H1 (cell line): Measurements from ENCODE around the gene RGL3. TPM values are rescaled to one million over a fixed set of nuclear protein-coding genes. Genes with fewer than 3 reads are reported as not detected.

ENCODE experiments used
- CTCF ChIA-PET: fragments of 300-600 bp; sonication (Branson Sonifier 250); formaldehyde crosslinking; loops from one replicate; lab custom pipeline; 2021; ENCODE audit not compliant: partially characterized antibody; lab: Charles Lee
- POLR2A ChIA-PET: fragments of 300-600 bp; sonication (Branson Sonifier 250); formaldehyde crosslinking; loops from one replicate; lab custom pipeline; 2021; ENCODE audit warnings: inconsistent platforms; ENCODE audit not compliant: partially characterized antibody; lab: Charles Lee
- DNase-seq, 2 experiments: peaks; one replicate each; pipeline versions ENCODE4 v3.0.0 to v3.0.0-alpha.2; 2010 to 2022; ENCODE audit warnings: low spot score in 2 of 2, low read depth in 1 of 2, mixed read lengths in 1 of 2
- FAIRE-seq: peaks from 2 replicates; lab custom pipeline; 2011; peaks lifted over from hg19 to GRCh38; lab: Jason Lieb, UNC
- H2AFZ ChIP-seq: 2 replicates; pipeline ENCODE4 v1.8.1; 2012; ENCODE audit warnings: low read length, inconsistent platforms
- H2AK5ac ChIP-seq: 2 replicates; pipeline ENCODE4 v1.6.1; 2013; ENCODE audit warnings: low read depth, low read length
- H2BK120ac ChIP-seq: replicated peaks from 2 replicates; pipeline ENCODE3; 2013; ENCODE audit warnings: low read depth, low read length, inconsistent platforms
- H2BK12ac ChIP-seq: 2 replicates; pipeline ENCODE4 v1.6.1; 2013; ENCODE audit warnings: low read depth, low read length
- H2BK15ac ChIP-seq: 2 replicates; pipeline ENCODE4 v1.6.1; 2013; ENCODE audit warnings: low read length
- H2BK20ac ChIP-seq: 2 replicates; pipeline ENCODE4 v1.6.1; 2013; ENCODE audit warnings: low read length
- H2BK5ac ChIP-seq: 2 replicates; pipeline ENCODE4 v1.6.1; 2013; ENCODE audit warnings: low read depth, low read length
- H3K14ac ChIP-seq: 2 replicates; pipeline ENCODE4 v1.6.1; 2013; ENCODE audit warnings: inconsistent platforms; ENCODE audit not compliant: insufficient read length
- H3K18ac ChIP-seq: 2 replicates; pipeline ENCODE4 v1.6.1; 2013; ENCODE audit warnings: low read length; ENCODE audit errors: extremely low read depth
- H3K23ac ChIP-seq: 2 replicates; pipeline ENCODE4 v1.6.1; 2013; ENCODE audit warnings: inconsistent platforms; ENCODE audit not compliant: insufficient read length
- H3K23me2 ChIP-seq: 2 replicates; pipeline ENCODE4 v1.6.1; 2013; ENCODE audit warnings: low read depth, low read length
- H3K27ac ChIP-seq: 2 replicates; pipeline ENCODE4 v1.6.1; 2011; ENCODE audit warnings: low read depth, low read length, inconsistent platforms
- H3K27me3 ChIP-seq, 4 experiments: replicated peaks in 1 of 4; 1 replicate in 1 of 4; 2 replicates in 3 of 4; pipeline versions ENCODE4 v1.6.1 to v1.8.1; 2011 to 2013; ENCODE audit warnings: low read length in 3 of 4, mild to moderate bottlenecking in 3 of 4, inconsistent platforms in 2 of 4, mixed read lengths in 2 of 4, moderate library complexity in 1 of 4; ENCODE audit not compliant: control insufficient read depth in 3 of 4, insufficient read depth in 3 of 4; ENCODE audit errors: extremely low read depth in 1 of 4
- H3K36me3 ChIP-seq, 4 experiments: 2 replicates each; pipeline versions ENCODE4 v1.6.1 to v1.8.1; 2011 to 2013; ENCODE audit warnings: mild to moderate bottlenecking in 4 of 4, low read length in 3 of 4, moderate library complexity in 2 of 4, control low read depth in 1 of 4, inconsistent platforms in 1 of 4; ENCODE audit not compliant: insufficient read depth in 4 of 4, control insufficient read depth in 2 of 4
- H3K4ac ChIP-seq: replicated peaks from 2 replicates; pipeline ENCODE3; 2013; ENCODE audit warnings: low read length, low read depth, mixed read lengths, inconsistent platforms; ENCODE audit not compliant: insufficient read length
- H3K4me1 ChIP-seq, 4 experiments: replicated peaks in 1 of 4; 1 replicate in 1 of 4; 2 replicates in 3 of 4; pipeline versions ENCODE4 v1.6.1 to v1.8.1; 2011 to 2013; ENCODE audit warnings: low read length in 3 of 4, inconsistent platforms in 2 of 4, mixed read lengths in 1 of 4; ENCODE audit not compliant: insufficient read depth in 4 of 4, control insufficient read depth in 3 of 4
- H3K4me2 ChIP-seq, 2 experiments: 2 replicates each; pipeline versions ENCODE4 v1.6.1 to v1.8.1; 2011 to 2013; ENCODE audit warnings: low read depth in 2 of 2, low read length in 2 of 2, control low read depth in 1 of 2, inconsistent platforms in 1 of 2, mild to moderate bottlenecking in 1 of 2; ENCODE audit not compliant: insufficient read depth in 1 of 2
- H3K4me3 ChIP-seq, 4 experiments: fragments of 200-600, 300-600 bp in 1 of 4; sonication (generic), shearing (Covaris generic), sonication (Bioruptor Twin) in 1 of 4; 2 replicates each; pipeline versions ENCODE4 v1.5.1 to v1.8.1; 2011 to 2016; ENCODE audit warnings: low read length in 4 of 4, low read depth in 3 of 4, control low read depth in 2 of 4, inconsistent platforms in 2 of 4, mild to moderate bottlenecking in 2 of 4, mixed read lengths in 1 of 4, moderate library complexity in 1 of 4; ENCODE audit not compliant: insufficient read depth in 2 of 4; ENCODE audit errors: extremely low read depth in 1 of 4
- H3K56ac ChIP-seq: replicated peaks from 2 replicates; pipeline ENCODE3; 2013; ENCODE audit warnings: low read depth, mild to moderate bottlenecking, mixed read lengths, low read length, inconsistent platforms; ENCODE audit not compliant: insufficient read length
- H3K79me1 ChIP-seq: 2 replicates; pipeline ENCODE4 v1.6.1; 2013; ENCODE audit warnings: low read depth, low read length, control low read depth
- H3K79me2 ChIP-seq, 2 experiments: 2 replicates each; pipeline versions ENCODE4 v1.6.1 to v1.8.1; 2012 to 2013; ENCODE audit warnings: low read length in 2 of 2, mild to moderate bottlenecking in 2 of 2, inconsistent platforms in 1 of 2; ENCODE audit not compliant: insufficient read depth in 2 of 2, control insufficient read depth in 1 of 2
- H3K9ac ChIP-seq, 4 experiments: replicated peaks in 1 of 4; 1 replicate in 1 of 4; 2 replicates in 3 of 4; pipeline versions ENCODE4 v1.6.1 to v1.8.1; 2011 to 2013; ENCODE audit warnings: low read depth in 3 of 4, low read length in 3 of 4, control low read depth in 2 of 4, mild to moderate bottlenecking in 2 of 4, moderate library complexity in 2 of 4, inconsistent platforms in 1 of 4; ENCODE audit errors: extremely low read depth in 1 of 4
- H3K9me3 ChIP-seq, 2 experiments: 2 replicates each; pipeline versions ENCODE4 v1.6.1 to v1.8.1; 2012 to 2013; ENCODE audit warnings: mild to moderate bottlenecking in 2 of 2, moderate library complexity in 2 of 2, control low read depth in 1 of 2, inconsistent platforms in 1 of 2, low read depth in 1 of 2, low read length in 1 of 2, mixed read lengths in 1 of 2; ENCODE audit not compliant: insufficient read depth in 2 of 2
- H4K20me1 ChIP-seq, 2 experiments: replicated peaks in 1 of 2; 2 replicates each; pipeline versions ENCODE3 to v1.8.1; 2011 to 2013; ENCODE audit warnings: inconsistent platforms in 2 of 2, low read length in 2 of 2, mild to moderate bottlenecking in 1 of 2; ENCODE audit not compliant: insufficient read depth in 2 of 2, control insufficient read depth in 1 of 2
- H4K5ac ChIP-seq: 2 replicates; pipeline ENCODE4 v1.6.1; 2013; ENCODE audit warnings: low read length, low read depth, mixed read lengths, inconsistent platforms; ENCODE audit not compliant: insufficient read length
- H4K8ac ChIP-seq: 2 replicates; pipeline ENCODE4 v1.8.0; 2013; ENCODE audit warnings: mild to moderate bottlenecking, moderate library complexity, low read length, inconsistent platforms; ENCODE audit not compliant: insufficient read depth; ENCODE audit errors: extremely low read depth
- H4K91ac ChIP-seq: replicated peaks from 2 replicates; pipeline ENCODE3; 2013; ENCODE audit warnings: low read length, mixed read lengths, inconsistent platforms; ENCODE audit not compliant: insufficient read length
- CHD1 ChIP-seq: IDR thresholded peaks from 2 replicates; pipeline ENCODE4 v1.6.1; 2012; ENCODE audit warnings: low read depth, low read length, improper control_type of control experiment
- FOSL1 ChIP-seq: IDR thresholded peaks from 2 replicates; pipeline ENCODE4 v1.6.1; 2011; ENCODE audit warnings: mild to moderate bottlenecking, low read depth, low read length, moderate library complexity; ENCODE audit not compliant: insufficient read depth
- JUN ChIP-seq: IDR thresholded peaks from 2 replicates; pipeline ENCODE4 v1.6.1; 2011; ENCODE audit warnings: low read depth, mild to moderate bottlenecking, improper control_type of control experiment, low read length
- NANOG ChIP-seq: IDR thresholded peaks from 2 replicates; pipeline ENCODE4 v1.6.1; 2011; ENCODE audit warnings: low read length, low read depth, mild to moderate bottlenecking, inconsistent platforms; ENCODE audit not compliant: insufficient read depth, poor library complexity, severe bottlenecking
- POU5F1 ChIP-seq: IDR thresholded peaks from 2 replicates; pipeline ENCODE4 v1.6.1; 2011; ENCODE audit warnings: low read depth, mild to moderate bottlenecking, low read length, moderate library complexity
- RAD21 ChIP-seq, 2 experiments: IDR thresholded peaks in 1 of 2; conservative IDR thresholded peaks in 1 of 2; 2 replicates each; pipeline ENCODE4 v1.6.1; 2011; ENCODE audit warnings: low read depth in 2 of 2, low read length in 2 of 2, improper control_type of control experiment in 1 of 2, inconsistent platforms in 1 of 2, mild to moderate bottlenecking in 1 of 2, moderate library complexity in 1 of 2
- RNF2 ChIP-seq: fragments of 200-900, 300-1000 bp; sonication (generic); IDR thresholded peaks from 2 replicates; pipeline ENCODE4 v1.7.1; 2016; ENCODE audit warnings: borderline replicate concordance, low read depth, mild to moderate bottlenecking, antibody characterized with exemption, low read length; ENCODE audit not compliant: poor library complexity, severe bottlenecking; ENCODE audit errors: missing control alignments
- USF2 ChIP-seq: IDR thresholded peaks from 2 replicates; pipeline ENCODE4 v1.6.1; 2011; ENCODE audit warnings: low read length, improper control_type of control experiment
- ZNF274 ChIP-seq: IDR thresholded peaks from 2 replicates; pipeline ENCODE4 v1.7.0; 2012; ENCODE audit warnings: low read length, borderline replicate concordance; ENCODE audit errors: extremely low read depth
- WGBS, 2 experiments: shearing (Covaris generic) in 1 of 2; methylation state at CpG; one replicate each; pipeline versions ENCODE4 v1.1.6 to v1.1.7; 2013 to 2015; ENCODE audit warnings: low lambda C conversion rate in 2 of 2, mixed read lengths in 2 of 2, inconsistent platforms in 1 of 2, low coverage in 1 of 2, missing lambda C conversion rate in 1 of 2; ENCODE audit not compliant: insufficient replicate concordance in 2 of 2, insufficient coverage in 1 of 2, insufficient read length in 1 of 2; ENCODE audit errors: extremely low coverage in 1 of 2, missing lambda C conversion rate in 1 of 2; 5-methylcytosine and 5-hydroxymethylcytosine counted together
- polyA plus RNA-seq, 7 experiments: library from polyadenylated mRNA; depleted of rRNA in 3 of 7; stranded (reverse) in 5 of 7; unstranded in 2 of 7; fragments of >200 nt in 5 of 7; fragments of 200-250 nt in 2 of 7; gene quantifications; 1 replicate in 5 of 7; 2 replicates in 1 of 7; 4 replicates in 1 of 7; pipeline versions ENCODE4 v1.2.1 to v1.2.3, GENCODE V29; 2011 to 2013; ENCODE audit warnings: missing spikeins in 2 of 7, mixed read lengths in 2 of 7
- total RNA-seq: library from RNA; stranded (reverse); fragmentation: NEBNext Ultra II Directional; extraction: Animal tissue kit (Norgen Biotek cat#: 25700); gene quantifications from 2 replicates; pipeline ENCODE4 v1.2.1, GENCODE V29; 2021

Gene RGL3
- total and polyA plus RNA-seq, 2 of the 8 experiments (the other 6 are each of a cell fraction or from before 2014, with no cell fraction given): 36.9 to 40.9 TPM

GRCh38 chr19:11426656-11427055, 7.5 kb upstream of the RGL3 start:
- CTCF ChIA-PET: interaction anchor here (0.9 to 2.5 kb wide), 5 partner anchors 9 to 56 kb away, joined by 3 to 12 read pairs (median 3); partner anchors contain the start of genes ODAD3 and PRKCSH
- H2BK20ac ChIP-seq: no peak overlapping the region
- H3K18ac ChIP-seq: no peak overlapping the region; the same call in 1 of the 2 replicates

More at GRCh38 chr19:11426656-11427055, 7.5 kb upstream of the RGL3 start:
- Histone ChIP-seq H4K5ac (no peak overlapping the region), H2BK15ac (0 out of 2 replicates have a peak overlapping the region, but pooled peaks have one; percentile 88), H2BK120ac (no peak overlapping the region), H3K79me1 (no peaks in the 10 kb centered on the region), H4K91ac (peak overlapping the region; percentile 22), H3K36me3 (no peaks in the 10 kb centered on the region), H3K23ac (no peak overlapping the region), H2AK5ac (peak overlapping the region; percentile 2; the same call in 1 of the 2 replicates), H3K9me3 (no peaks in the 10 kb centered on the region), H3K4me1 (peaks cover 0 to 13% (median 6%) of the 10 kb centered on the region in 4 experiments; a peak in 5 of 7 replicates), H2BK5ac (peak overlapping the region; percentile 52; the same call in 1 of the 2 replicates), H4K20me1 (no peaks in the 10 kb centered on the region), H3K9ac (no peak overlapping the region), H3K23me2 (peaks cover 7% of the 10 kb centered on the region; the same call in 1 of the 2 replicates), H4K8ac (peak overlapping the region; percentile 41; the same call in 1 of the 2 replicates), H2AFZ (no peak overlapping the region), H3K14ac (no peak overlapping the region), H2BK12ac (no peak overlapping the region), H3K56ac (no peak overlapping the region), H3K4ac (no peak overlapping the region), H3K79me2 (no peaks in the 10 kb centered on the region), H3K27ac (no peak overlapping the region), H3K27me3 (peaks cover 2 to 16% (median 13%) of the 10 kb centered on the region in 4 experiments)
- no peak for DNase-seq
- no peak for FAIRE-seq
- no peak for TF ChIP-seq ZNF274
- TF ChIP-seq NANOG: no peak
- TF ChIP-seq FOSL1: no peak
- TF ChIP-seq JUN: no peak
- no peak for TF ChIP-seq RNF2
- TF ChIP-seq CHD1: no peak
- no peak for TF ChIP-seq USF2
- TF ChIP-seq POU5F1: no peak
- TF ChIP-seq RAD21 (IDR thresholded peaks at IDR 0.05 in 1 of 2, conservative IDR thresholded peaks at IDR 0.05 in 1 of 2; ENCODE audit: low read depth in 2 of 2, low read length in 2 of 2): no peak
- TF ChIP-seq, all 59 proteins: peak for 0
- Histone ChIP-seq H3K4me2 (no peak overlapping the region), H3K4me3 (no peak overlapping the region)
- 89% methylated on average over 19 of the region's 19 CpGs; no CpG with 5 or more reads in 1 of the 2 experiments for WGBS, 2 experiments
- POLR2A ChIA-PET: interaction anchor here (1.1 to 1.4 kb wide), 2 partner anchors 8 to 9 kb away, joined by 5 read pairs; partner anchors contain the start of genes ODAD3 and PRKCSH
